AG09319 (cell line): ENCODE results near the gene TREX2.

Experiments used
- DNase-seq: peaks from one replicate; pipeline ENCODE4 v3.0.0-alpha.2; 2010; ENCODE audit warnings: low read depth; ENCODE audit errors: extremely low read depth
- TF ChIP-seq, protein P1 (sequence below): IDR thresholded peaks from 2 replicates; pipeline ENCODE4 v1.5.1; 2011; ENCODE audit warnings: low read depth, mild to moderate bottlenecking, inconsistent platforms, low read length, moderate library complexity

The TREX2 gene

DNA sequence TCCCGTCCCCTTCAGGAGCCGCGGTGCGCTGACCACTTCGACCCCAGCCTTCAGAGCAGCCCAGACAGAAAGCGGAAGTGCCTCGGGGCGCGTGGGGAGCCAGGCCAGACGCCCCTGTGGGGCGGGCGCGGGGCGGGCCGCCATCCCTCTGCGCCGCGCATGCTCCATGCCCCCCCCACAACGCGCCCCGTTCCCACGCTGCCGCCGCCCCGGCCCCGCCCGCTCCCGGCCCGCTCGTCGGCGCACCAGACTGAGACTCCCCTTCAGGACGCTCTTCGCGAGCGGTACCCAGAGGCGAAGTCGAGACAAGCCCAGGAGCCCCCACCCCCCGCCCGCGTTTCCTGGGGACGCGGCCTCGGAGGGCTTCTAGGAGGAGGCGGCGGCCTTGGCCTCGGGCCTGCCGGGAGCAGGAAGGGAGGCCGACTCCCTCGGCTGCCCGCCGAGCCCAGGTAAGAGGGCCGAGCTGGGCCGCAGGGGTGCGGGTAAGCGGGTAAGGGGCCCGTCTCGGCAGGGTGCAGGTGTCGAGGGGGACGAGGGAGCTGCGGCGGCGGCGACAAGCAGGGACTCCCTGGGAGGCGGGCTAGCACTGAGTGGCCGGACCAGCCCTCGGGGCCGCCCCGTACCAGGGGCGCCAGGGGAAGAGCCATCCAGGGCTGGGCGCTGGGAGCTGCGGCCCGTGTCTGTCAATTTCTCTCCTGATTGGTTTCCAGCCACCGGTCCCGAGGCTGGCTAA is 34.4 kb downstream of the TREX2 start, which contains the start of gene ZFP92:
TSS of gene ZFP92 (plus strand) at position 218 of the 733 bp plus-strand sequence. CDS start 6,851 bp downstream, outside the sequence.
- no peak for DNase-seq
- TF ChIP-seq, protein P1, sequence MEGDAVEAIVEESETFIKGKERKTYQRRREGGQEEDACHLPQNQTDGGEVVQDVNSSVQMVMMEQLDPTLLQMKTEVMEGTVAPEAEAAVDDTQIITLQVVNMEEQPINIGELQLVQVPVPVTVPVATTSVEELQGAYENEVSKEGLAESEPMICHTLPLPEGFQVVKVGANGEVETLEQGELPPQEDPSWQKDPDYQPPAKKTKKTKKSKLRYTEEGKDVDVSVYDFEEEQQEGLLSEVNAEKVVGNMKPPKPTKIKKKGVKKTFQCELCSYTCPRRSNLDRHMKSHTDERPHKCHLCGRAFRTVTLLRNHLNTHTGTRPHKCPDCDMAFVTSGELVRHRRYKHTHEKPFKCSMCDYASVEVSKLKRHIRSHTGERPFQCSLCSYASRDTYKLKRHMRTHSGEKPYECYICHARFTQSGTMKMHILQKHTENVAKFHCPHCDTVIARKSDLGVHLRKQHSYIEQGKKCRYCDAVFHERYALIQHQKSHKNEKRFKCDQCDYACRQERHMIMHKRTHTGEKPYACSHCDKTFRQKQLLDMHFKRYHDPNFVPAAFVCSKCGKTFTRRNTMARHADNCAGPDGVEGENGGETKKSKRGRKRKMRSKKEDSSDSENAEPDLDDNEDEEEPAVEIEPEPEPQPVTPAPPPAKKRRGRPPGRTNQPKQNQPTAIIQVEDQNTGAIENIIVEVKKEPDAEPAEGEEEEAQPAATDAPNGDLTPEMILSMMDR, result no peak

DNA sequence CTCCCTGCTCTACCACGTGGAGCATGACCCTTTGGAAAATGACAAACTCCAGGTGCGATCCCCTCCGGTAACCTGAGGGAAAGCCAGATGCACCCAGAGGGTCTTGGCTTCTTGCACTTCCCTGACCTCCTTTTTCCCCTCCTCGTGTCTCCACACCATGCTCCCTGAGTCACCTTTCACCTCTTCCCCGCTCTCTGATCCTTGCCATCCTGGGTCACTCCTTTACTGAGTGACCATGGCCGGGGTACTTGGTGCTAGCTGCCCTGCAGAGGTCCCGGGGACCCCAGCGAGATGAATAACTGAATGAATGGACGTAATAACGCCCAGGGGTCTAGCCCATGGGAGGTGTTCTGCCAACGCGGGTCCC is 35.0 kb downstream of the TREX2 start:
- TF ChIP-seq, protein P1, result no peak
- DNase-seq, result no peak

DNA sequence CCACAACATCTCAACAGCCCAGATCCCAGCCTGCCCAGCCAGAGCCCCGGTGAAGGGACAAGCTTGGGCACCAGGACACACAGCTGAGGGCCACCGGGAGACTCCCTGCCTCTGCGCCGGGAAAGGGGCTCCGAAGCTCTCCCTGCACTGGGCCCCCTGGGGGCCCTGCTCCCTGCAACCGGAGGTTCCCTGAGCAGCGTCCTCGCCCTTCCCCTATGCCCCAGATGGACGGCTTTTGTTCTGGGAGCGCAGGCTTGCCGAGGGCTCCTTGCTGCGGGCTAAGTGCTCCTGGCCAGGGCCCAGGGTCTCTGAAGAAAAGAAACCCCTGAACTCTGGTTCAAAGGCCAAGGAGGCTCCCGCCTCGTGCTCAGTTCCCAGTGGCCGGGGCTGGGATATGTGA is 35.5 kb downstream of the TREX2 start:
- DNase-seq, result no peak
- TF ChIP-seq, protein P1, result no peak

DNA sequence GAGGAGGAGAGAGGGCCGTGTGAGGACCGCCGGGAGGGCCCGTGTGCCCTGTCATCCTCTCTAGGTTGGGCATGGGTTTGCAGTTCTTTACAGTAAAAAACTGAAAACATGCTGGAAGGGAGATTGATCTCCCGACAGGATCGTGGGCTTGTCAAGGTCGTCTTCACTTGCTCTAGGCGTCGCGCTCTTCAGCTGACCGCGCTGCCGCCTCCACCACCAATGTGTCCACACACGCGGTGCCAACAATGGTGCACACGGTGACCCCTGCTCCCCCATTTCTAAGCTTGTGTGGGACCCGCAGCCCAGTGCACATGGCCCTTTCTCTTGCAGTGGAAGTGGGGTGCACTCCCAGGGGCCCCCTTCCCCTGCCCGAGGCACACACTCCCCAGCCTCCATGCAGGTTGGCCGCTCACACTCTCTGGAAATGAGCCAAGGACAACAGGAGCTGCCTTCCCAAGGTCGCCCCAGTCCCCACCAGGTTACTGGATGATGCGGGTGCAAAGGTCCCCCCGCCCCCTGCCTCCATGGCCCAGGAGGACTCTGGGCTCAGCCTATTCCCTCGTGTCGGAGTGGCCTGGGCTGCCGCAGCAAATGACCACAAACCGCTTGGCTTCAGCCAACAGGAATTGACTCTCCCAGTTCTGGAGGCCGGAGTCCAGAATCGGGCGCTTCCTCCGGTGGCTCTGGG is 36.3 kb downstream of the TREX2 start:
- TF ChIP-seq, protein P1, result no peak
- DNase-seq, result no peak

DNA sequence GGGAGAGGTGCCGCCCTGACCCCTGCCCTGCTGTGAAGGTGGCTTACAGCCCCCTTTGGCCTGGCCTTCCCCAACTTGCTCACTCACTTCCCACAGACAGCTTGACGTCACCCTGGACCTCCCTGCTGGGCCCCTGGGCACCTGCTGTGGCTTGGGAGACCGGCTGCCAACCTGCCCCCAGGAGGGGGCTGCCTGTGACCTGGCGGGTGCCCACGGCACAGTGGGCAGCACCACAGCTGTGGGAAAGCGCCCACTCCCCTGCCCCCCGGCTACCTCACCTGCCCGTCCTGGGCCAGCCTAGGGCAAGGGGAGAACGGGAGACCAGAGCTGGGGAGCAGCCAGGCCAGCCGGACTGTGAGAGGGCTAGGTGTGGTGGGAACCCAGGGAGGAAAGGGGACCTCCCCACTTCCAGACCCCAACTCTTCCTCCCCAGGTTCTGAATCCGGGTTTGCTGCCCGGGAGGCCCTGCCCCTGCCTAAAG is 36.9 kb downstream of the TREX2 start:
- no peak for DNase-seq
- TF ChIP-seq, protein P1, result no peak

DNA sequence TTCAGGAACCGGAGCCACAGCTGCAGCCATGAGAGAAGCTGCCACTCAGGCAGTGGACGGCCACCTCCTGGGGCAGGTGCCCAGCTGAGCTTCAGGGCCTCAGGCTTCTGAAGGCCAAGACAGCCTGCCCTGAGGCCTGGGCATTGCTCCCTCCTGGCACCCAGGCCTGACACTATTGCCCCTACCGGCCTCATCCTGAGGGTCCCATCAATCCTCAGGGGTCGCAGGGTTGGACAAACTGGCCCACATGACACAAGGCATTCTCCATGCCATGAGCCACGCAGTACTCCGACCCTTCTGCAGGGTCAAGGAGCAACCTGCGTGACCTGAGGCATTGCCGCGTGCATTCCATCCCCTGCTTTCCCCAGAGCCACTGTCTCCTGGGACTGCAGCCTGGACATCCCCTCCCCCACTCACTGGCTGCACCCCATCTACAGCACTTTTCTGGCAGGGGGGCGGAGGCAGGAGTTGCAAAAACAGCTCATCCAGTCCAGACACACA is 37.6 kb downstream of the TREX2 start:
- DNase-seq, result no peak
- TF ChIP-seq, protein P1, result no peak

DNA sequence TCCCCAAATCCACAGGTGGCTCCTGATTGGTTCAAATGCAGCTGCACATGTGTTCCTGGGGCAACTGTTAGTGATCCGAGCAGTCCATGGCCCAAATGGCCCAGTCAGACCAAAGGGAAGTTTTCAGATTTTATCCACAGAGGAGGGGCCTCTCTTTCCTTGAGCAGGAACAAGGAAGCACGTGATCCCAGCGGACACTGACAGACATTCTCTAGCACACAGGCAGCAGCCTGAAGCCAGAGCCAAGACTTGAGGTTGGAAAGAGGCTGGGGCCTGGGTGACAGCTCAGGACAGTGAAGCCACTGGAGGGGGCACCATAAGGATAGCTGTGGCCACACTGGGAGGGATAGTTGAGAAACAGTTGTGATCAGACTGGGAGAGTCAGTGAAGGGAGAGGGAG is 38.1 kb downstream of the TREX2 start:
- TF ChIP-seq, protein P1, result no peak
- no peak for DNase-seq
